T-helper 2 cell treated with Interferon-gamma antibody and Interleukin-4, amounts not matched to agents 5 μg/mL and 100 μg/mL, for 36 hours (primary cell): ENCODE data around the gene PRKCA.
"Not testable (repeated sequence)": the region's sequence is repeated elsewhere in the genome, so short reads cannot be mapped to it uniquely, and the experiment has no call there.

ENCODE experiments used
- DNase-seq: peaks from one replicate; pipeline ENCODE4 v3.0.0; 2021; ENCODE audit warnings: low spot score
- H3K27ac Mint-ChIP-seq: one replicate; pipeline ENCODE4 v1.8.0; 2021; ENCODE audit warnings: mild to moderate bottlenecking, mixed read lengths
- H3K27me3 Mint-ChIP-seq: one replicate; pipeline ENCODE4 v1.8.0; 2021; ENCODE audit warnings: low read depth, mixed read lengths
- H3K36me3 Mint-ChIP-seq: one replicate; pipeline ENCODE4 v1.8.0; 2021; ENCODE audit warnings: low read depth, mixed read lengths
- H3K4me1 Mint-ChIP-seq: one replicate; pipeline ENCODE4 v1.8.0; 2021; ENCODE audit warnings: low read depth, mixed read lengths
- H3K4me3 Mint-ChIP-seq: one replicate; pipeline ENCODE4 v1.8.0; 2022; ENCODE audit warnings: mild to moderate bottlenecking, moderate library complexity, mixed read lengths
- H3K9me3 Mint-ChIP-seq: one replicate; pipeline ENCODE4 v1.8.0; 2021; ENCODE audit warnings: mixed read lengths

PRKCA gene

DNA sequence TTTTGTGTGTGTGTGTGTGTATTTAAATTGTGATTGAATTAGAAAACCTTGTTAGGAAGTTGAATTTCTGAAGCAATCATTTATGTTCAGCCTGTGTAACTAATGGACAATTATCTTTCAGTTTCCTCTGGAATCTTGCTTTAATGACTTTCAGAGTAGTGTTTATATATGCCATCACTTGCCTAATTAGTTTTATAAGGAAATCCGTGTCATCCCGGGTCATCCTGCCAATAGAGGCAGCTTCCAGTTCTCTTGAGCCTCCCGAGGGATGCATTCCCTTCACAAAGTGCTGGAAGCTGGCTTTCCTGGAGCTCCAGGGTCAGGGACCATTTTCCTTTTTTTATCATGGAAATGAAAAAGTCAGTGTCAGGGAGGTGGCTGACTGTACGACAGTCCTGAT lies 42.9 kb downstream of the PRKCA start:
- no peak overlapping the region for H3K4me3 Mint-ChIP-seq
- no peaks in the 10 kb centered on the region for H3K9me3 Mint-ChIP-seq
- peaks cover 58% of the 10 kb centered on the region for H3K4me1 Mint-ChIP-seq
- H3K27me3 Mint-ChIP-seq = no peaks in the 10 kb centered on the region
- no peak for DNase-seq
- H3K27ac Mint-ChIP-seq = no peak overlapping the region
- peaks cover 27% of the 10 kb centered on the region for H3K36me3 Mint-ChIP-seq

DNA sequence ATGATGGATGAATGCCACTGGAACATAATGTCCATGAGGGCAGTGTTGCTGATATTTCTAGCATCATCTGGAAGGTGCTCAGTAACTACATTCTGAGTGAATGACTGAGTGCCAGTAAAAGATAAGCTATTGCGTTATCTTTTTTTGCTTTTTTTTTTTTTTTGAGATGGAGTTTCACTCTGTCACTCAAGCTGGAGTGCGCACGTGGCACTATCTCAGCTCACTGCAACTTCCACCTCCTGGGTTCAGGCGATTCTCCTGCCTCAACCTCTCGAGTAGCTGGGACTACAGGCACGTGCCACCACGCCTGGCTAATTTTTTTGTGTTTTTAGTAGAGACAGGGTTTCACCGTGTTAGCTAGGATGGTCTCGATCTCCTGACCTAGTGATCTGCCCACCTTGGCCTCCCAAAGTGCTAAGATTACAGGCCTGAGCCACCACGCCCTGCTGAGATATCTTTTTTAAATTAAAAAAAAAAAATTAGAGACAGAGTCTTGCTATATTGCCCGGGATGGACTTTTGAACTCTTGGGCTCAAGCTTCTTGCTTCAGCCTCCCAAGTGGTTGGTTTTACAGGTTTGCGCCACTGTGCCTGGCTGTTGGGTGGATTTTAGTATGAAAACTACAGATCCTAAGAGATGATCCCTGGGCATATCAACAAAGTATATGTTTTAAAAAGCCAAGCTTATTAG lies 43.7 kb downstream of the PRKCA start:
- H3K27me3 Mint-ChIP-seq, DNase-seq, H3K4me3 Mint-ChIP-seq, H3K9me3 Mint-ChIP-seq, H3K27ac Mint-ChIP-seq: not testable (repeated sequence)
- peaks cover 57% of the 10 kb centered on the region for H3K4me1 Mint-ChIP-seq
- H3K36me3 Mint-ChIP-seq = peaks cover 24% of the 10 kb centered on the region

DNA sequence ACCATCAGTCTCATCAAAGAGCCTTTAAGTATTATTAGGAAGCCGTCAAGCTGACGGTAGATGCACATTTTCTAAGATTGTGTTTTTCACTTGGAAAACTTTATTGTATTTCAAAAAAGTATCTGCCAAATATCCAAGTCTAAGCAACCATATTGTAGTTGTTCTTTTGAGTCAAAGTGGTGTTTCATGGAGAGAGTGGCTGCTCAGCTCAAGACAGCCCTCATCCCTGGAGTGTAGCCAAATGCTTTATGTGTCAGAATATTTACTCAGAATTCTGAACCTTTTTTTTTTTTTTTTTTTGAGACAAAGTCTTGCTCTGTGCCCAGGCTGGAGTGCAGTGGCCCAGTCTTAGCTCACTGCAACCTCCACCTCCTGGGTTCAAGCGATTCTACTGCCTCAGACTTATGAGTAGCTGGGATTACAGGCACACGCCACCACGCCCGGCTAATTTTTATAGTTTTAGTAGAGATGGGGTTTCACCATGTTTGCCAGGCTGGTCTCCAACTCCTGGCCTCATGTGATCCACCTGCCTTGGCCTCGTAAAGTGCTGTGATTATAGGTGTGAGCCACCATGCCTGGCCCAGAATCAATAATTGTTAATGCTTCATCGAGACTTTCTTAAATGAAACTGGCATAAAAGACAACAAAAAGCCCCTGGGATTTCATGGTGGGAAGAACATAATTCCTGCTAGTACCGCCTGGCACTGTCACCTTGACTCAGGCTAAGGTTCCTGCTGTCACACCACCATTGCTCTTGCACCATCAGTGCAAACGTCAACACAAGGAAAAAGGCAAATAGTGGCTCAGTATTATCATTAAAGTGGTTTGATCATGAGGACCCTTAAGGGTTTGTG lies 45.5 kb downstream of the PRKCA start:
- peaks cover 63% of the 10 kb centered on the region for H3K4me1 Mint-ChIP-seq
- DNase-seq = no peak
- peaks cover 21% of the 10 kb centered on the region for H3K36me3 Mint-ChIP-seq
- peak overlapping the region; percentile 40 for H3K4me3 Mint-ChIP-seq
- no peaks in the 10 kb centered on the region for H3K27me3 Mint-ChIP-seq
- no peaks in the 10 kb centered on the region for H3K9me3 Mint-ChIP-seq
- H3K27ac Mint-ChIP-seq = peak overlapping the region; percentile 41

- Mint-ChIP-seq H3K4me3 (peak overlapping the region; percentile 64), H3K27me3 (no peaks in the 10 kb centered on the region), H3K4me1 (peaks cover 65% of the 10 kb centered on the region), H3K9me3 (no peaks in the 10 kb centered on the region), H3K27ac (peak overlapping the region; percentile 77), H3K36me3 (peaks cover 19% of the 10 kb centered on the region)
- DNase-seq = peak; percentile 46
Observed at GRCh38 chr17:66348584-66349165, 46.3 kb downstream of the PRKCA start.

GRCh38 chr17:66349521-66350254 lies 47.3 kb downstream of the PRKCA start:
- Mint-ChIP-seq H3K9me3 (no peaks in the 10 kb centered on the region), H3K4me1 (peaks cover 74% of the 10 kb centered on the region), H3K36me3 (peaks cover 23% of the 10 kb centered on the region), H3K27me3 (no peaks in the 10 kb centered on the region), H3K4me3 (peak overlapping the region; percentile 64), H3K27ac (peak overlapping the region; percentile 64)
- DNase-seq = no peak

DNA sequence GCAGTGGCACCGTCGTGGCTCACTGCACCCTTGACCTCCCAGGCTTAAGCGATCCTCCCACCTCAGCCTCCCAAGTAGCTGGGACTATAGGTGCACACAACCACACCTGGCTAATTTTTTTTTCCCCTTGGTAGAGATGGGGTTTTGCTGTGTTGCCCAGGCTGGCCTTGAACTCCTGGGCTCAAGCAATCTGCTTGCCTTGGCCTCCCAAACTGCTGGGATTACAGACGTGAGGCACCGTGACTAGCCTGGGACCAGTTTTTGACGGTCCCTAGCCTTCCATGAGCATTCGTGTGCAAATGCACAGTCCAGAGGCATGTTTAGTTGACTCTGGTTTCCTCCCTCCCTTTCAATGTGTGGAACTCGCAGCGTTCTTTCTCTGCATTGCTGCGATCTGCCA lies 48.2 kb downstream of the PRKCA start:
- H3K27ac Mint-ChIP-seq, H3K27me3 Mint-ChIP-seq, H3K4me3 Mint-ChIP-seq, DNase-seq, H3K9me3 Mint-ChIP-seq: not testable (repeated sequence)
- Mint-ChIP-seq H3K4me1 (peaks cover 74% of the 10 kb centered on the region), H3K36me3 (peaks cover 26% of the 10 kb centered on the region)

DNA sequence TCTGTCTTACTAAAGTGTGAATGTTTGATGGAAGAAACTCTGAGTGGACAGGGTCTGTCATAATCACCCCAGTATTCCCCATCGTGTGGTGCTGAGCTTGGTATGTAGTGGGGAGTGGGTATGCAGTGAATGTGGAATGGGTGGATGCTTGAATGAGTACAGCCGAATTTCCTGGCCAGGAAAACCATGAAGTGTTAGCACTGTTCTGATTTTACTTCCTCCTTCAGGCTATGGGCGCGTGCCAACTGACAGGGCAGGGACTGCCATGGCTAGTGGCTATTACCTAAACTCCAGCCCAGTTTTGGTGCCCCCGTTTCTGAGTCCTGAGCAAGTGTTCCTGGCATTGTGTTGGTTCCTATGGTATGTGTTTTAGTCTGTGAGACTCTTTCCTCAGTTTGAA lies 48.6 kb downstream of the PRKCA start:
- H3K4me3 Mint-ChIP-seq = no peak overlapping the region
- no peak overlapping the region for H3K27ac Mint-ChIP-seq
- H3K4me1 Mint-ChIP-seq = peaks cover 74% of the 10 kb centered on the region
- no peak for DNase-seq
- H3K27me3 Mint-ChIP-seq = no peaks in the 10 kb centered on the region
- H3K9me3 Mint-ChIP-seq = no peaks in the 10 kb centered on the region
- H3K36me3 Mint-ChIP-seq = peaks cover 26% of the 10 kb centered on the region

GRCh38 chr17:66351701-66352100 lies 49.3 kb downstream of the PRKCA start:
- no peak overlapping the region for H3K4me3 Mint-ChIP-seq
- H3K9me3 Mint-ChIP-seq = no peaks in the 10 kb centered on the region
- H3K4me1 Mint-ChIP-seq = peaks cover 74% of the 10 kb centered on the region
- no peaks in the 10 kb centered on the region for H3K27me3 Mint-ChIP-seq
- no peak overlapping the region for H3K27ac Mint-ChIP-seq
- DNase-seq = no peak
- H3K36me3 Mint-ChIP-seq = peaks cover 26% of the 10 kb centered on the region

DNA sequence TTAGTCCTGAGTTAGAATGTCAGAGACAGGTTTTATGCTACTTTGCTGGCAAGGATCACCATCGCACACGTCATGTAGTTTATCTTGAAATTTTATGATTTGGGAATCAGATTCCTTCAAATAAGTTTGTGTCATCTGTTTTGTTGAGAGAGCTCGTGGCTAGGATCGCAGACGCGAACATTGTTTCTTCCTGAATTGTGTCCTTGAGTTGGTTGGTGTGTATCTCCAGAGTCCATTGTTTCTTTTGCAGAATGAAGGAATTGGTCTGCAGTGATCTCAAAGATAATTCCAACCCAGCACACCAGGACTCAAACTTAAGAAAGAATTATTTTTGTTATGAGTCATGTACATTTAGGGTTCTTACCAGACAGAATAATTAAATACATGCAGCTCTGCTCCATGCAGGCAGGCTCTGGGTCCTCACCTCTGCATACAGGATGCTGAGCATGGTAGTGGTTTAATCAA lies 51.6 kb downstream of the PRKCA start:
- Mint-ChIP-seq H3K27me3 (no peaks in the 10 kb centered on the region), H3K36me3 (peaks cover 24% of the 10 kb centered on the region), H3K4me3 (no peak overlapping the region), H3K9me3 (no peaks in the 10 kb centered on the region), H3K4me1 (peaks cover 72% of the 10 kb centered on the region), H3K27ac (no peak overlapping the region)
- no peak for DNase-seq

- H3K27me3 Mint-ChIP-seq = no peaks in the 10 kb centered on the region
- H3K27ac Mint-ChIP-seq = no peak overlapping the region
- peaks cover 69% of the 10 kb centered on the region for H3K4me1 Mint-ChIP-seq
- no peak overlapping the region for H3K4me3 Mint-ChIP-seq
- H3K36me3 Mint-ChIP-seq = peaks cover 24% of the 10 kb centered on the region
- DNase-seq = no peak
- no peaks in the 10 kb centered on the region for H3K9me3 Mint-ChIP-seq
Observed at GRCh38 chr17:66354472-66354871, 52.1 kb downstream of the PRKCA start.

GRCh38 chr17:66354981-66355380 lies 52.6 kb downstream of the PRKCA start:
- no peaks in the 10 kb centered on the region for H3K9me3 Mint-ChIP-seq
- DNase-seq = no peak
- no peaks in the 10 kb centered on the region for H3K27me3 Mint-ChIP-seq

GRCh38 chr17:66355510-66355909 lies 53.1 kb downstream of the PRKCA start:
- DNase-seq = no peak
- Mint-ChIP-seq H3K9me3 (no peaks in the 10 kb centered on the region), H3K4me1 (peaks cover 66% of the 10 kb centered on the region), H3K4me3 (no peak overlapping the region), H3K27ac (no peak overlapping the region), H3K36me3 (peaks cover 23% of the 10 kb centered on the region), H3K27me3 (no peaks in the 10 kb centered on the region)

More at GRCh38 chr17:66354981-66355380, 52.6 kb downstream of the PRKCA start:
- Mint-ChIP-seq H3K4me3 (no peak overlapping the region), H3K4me1 (peaks cover 65% of the 10 kb centered on the region), H3K36me3 (peaks cover 20% of the 10 kb centered on the region), H3K27ac (no peak overlapping the region)

GRCh38 chr17:66357037-66357436 lies 54.6 kb downstream of the PRKCA start:
- H3K4me3 Mint-ChIP-seq = no peak overlapping the region
- no peaks in the 10 kb centered on the region for H3K9me3 Mint-ChIP-seq
- DNase-seq = no peak
- H3K27me3 Mint-ChIP-seq = no peaks in the 10 kb centered on the region
- H3K4me1 Mint-ChIP-seq = peaks cover 64% of the 10 kb centered on the region
- no peak overlapping the region for H3K27ac Mint-ChIP-seq
- peaks cover 27% of the 10 kb centered on the region for H3K36me3 Mint-ChIP-seq
